GM12872 (cell line): ENCODE data around the gene CTF1.

Source experiments
- CTCF ChIP-seq: IDR thresholded peaks from 3 replicates; pipeline ENCODE4 v1.5.1; 2011; ENCODE audit warnings: low read depth, mild to moderate bottlenecking, low read length, moderate library complexity; ENCODE audit not compliant: insufficient read depth

Gene CTF1

GRCh38 chr16:30921748-30922419, 25.5 kb downstream of the CTF1 start:
- TF ChIP-seq CTCF, result peak; percentile 90

GRCh38 chr16:30922420-30922959, 26.1 kb downstream of the CTF1 start:
- no peak for TF ChIP-seq CTCF

- TF ChIP-seq CTCF, result no peak
Measured at GRCh38 chr16:30922960-30923535, 26.6 kb downstream of the CTF1 start.

- no peak for TF ChIP-seq CTCF
Measured at GRCh38 chr16:30923554-30924075, 27.2 kb downstream of the CTF1 start, which contains the start of gene FBXL19. TSS of gene FBXL19 (plus strand) at chr16:30923572. CDS start at chr16:30925755, 2,183 bp downstream.

GRCh38 chr16:30924076-30924912, 27.9 kb downstream of the CTF1 start:
- no peak for TF ChIP-seq CTCF

GRCh38 chr16:30924913-30925631, 28.7 kb downstream of the CTF1 start:
- TF ChIP-seq CTCF, result no peak
